ENCODE measurements around the gene JCAD. TPM values are rescaled to one million over a fixed set of nuclear protein-coding genes. Genes with fewer than 3 reads are reported as not detected.

JCAD gene
- total and polyA plus RNA-seq, 12 donors = 10.5 to 53.5 (median 22.2) TPM

- no peak overlapping the region for H3K27ac ChIP-seq
- WGBS, 4 donors = 91 to 97% (median 95%) methylated on average over 5 to 6 of the region's 6 CpGs
- no peak for TF ChIP-seq POLR2A (IDR thresholded peaks at IDR 0.05)
- TF ChIP-seq CTCF (IDR thresholded peaks at IDR 0.05) = no peak
- no peaks in the 10 kb centered on the region for H3K9me3 ChIP-seq (replicated peaks in 1 of 3)
- intact Hi-C loops (cut with DNase I) = no loop called here
- peaks cover 2 to 17% of the 10 kb centered on the region in 2 donors for H3K4me1 ChIP-seq (replicated peaks in 1 of 2)
- H3K4me3 ChIP-seq = no peak overlapping the region
- no peaks in the 10 kb centered on the region for H3K27me3 ChIP-seq
- no peaks in the 10 kb centered on the region for H3K36me3 ChIP-seq (replicated peaks in 1 of 2)
- no peak for DNase-seq
Observed at GRCh38 chr10:30022590-30022989, 36.8 kb downstream of the JCAD start.

GRCh38 chr10:30019468-30019867 is 39.9 kb downstream of the JCAD start:
- Histone ChIP-seq H3K9me3 (replicated peaks in 1 of 3) (no peaks in the 10 kb centered on the region), H3K4me3 (no peak overlapping the region), H3K4me1 (replicated peaks in 1 of 2) (peaks cover 0 to 1% of the 10 kb centered on the region in 2 donors), H3K27ac (no peak overlapping the region), H3K36me3 (replicated peaks in 1 of 2) (peaks cover 0 to 5% of the 10 kb centered on the region in 2 donors), H3K27me3 (no peaks in the 10 kb centered on the region)
- DNase-seq = no peak
- TF ChIP-seq POLR2A (IDR thresholded peaks at IDR 0.05) (no peak), CTCF (IDR thresholded peaks at IDR 0.05) (no peak)
- intact Hi-C loops (cut with DNase I) = no loop called here

GRCh38 chr10:30018496-30018895 is 40.9 kb downstream of the JCAD start:
- H3K27me3 ChIP-seq = no peaks in the 10 kb centered on the region
- H3K4me3 ChIP-seq = no peak overlapping the region
- no peak for DNase-seq
- no peak for TF ChIP-seq POLR2A (IDR thresholded peaks at IDR 0.05)
- TF ChIP-seq CTCF (IDR thresholded peaks at IDR 0.05) = no peak
- H3K36me3 ChIP-seq (replicated peaks in 1 of 2) = peaks cover 0 to 5% of the 10 kb centered on the region in 2 donors
- peaks cover 8 to 11% of the 10 kb centered on the region in 2 donors for H3K4me1 ChIP-seq (replicated peaks in 1 of 2)
- intact Hi-C loops (cut with DNase I) = no loop called here
- no peaks in the 10 kb centered on the region for H3K9me3 ChIP-seq (replicated peaks in 1 of 3)
- WGBS, 4 donors = 69 to 76% (median 71%) methylated on average over 6 of the region's 6 CpGs
- H3K27ac ChIP-seq = no peak overlapping the region

GRCh38 chr10:30017966-30018365 is 41.4 kb downstream of the JCAD start:
- H3K9me3 ChIP-seq (replicated peaks in 1 of 3) = no peaks in the 10 kb centered on the region
- 68 to 76% (median 70%) methylated on average over 6 of the region's 6 CpGs for WGBS, 4 donors
- no peak overlapping the region for H3K4me3 ChIP-seq
- peaks cover 0 to 5% of the 10 kb centered on the region in 2 donors for H3K36me3 ChIP-seq (replicated peaks in 1 of 2)
- no peaks in the 10 kb centered on the region for H3K27me3 ChIP-seq
- TF ChIP-seq CTCF (IDR thresholded peaks at IDR 0.05) (no peak), POLR2A (IDR thresholded peaks at IDR 0.05) (no peak)
- intact Hi-C loops (cut with DNase I) = no loop called here
- peaks cover 9 to 12% of the 10 kb centered on the region in 2 donors for H3K4me1 ChIP-seq (replicated peaks in 1 of 2)
- no peak overlapping the region for H3K27ac ChIP-seq
- no peak for DNase-seq

Measured in adrenal gland (tissue), 12 donors.